ENCODE data around the gene KCND1. TPM values are rescaled to one million over a fixed set of nuclear protein-coding genes. Genes with fewer than 3 reads are reported as not detected.

Gene KCND1
- total and polyA plus RNA-seq, 2 of the 4 experiments (the other 2 are of a cell fraction), result 0.36 to 1.8 TPM

- Histone ChIP-seq H4K91ac (ENCODE audit: insufficient read depth, low read depth, low read length) (no peak overlapping the region), H3K9ac (ENCODE audit: low read depth, low read length) (no peak overlapping the region), H3K4me3 (ENCODE audit: insufficient read depth, low read depth, low read length) (no peak overlapping the region), H2BK5ac (ENCODE audit: low read depth, low read length, poor library complexity, severe bottlenecking) (no peak overlapping the region), H3K4me2 (ENCODE audit: low read depth, low read length) (no peak overlapping the region), H3K4me1 (ENCODE audit: control insufficient read depth, insufficient read depth, low read length) (no peaks in the 10 kb centered on the region; the same call in 1 of the 2 replicates), H2AK5ac (ENCODE audit: low read depth, low read length) (no peak overlapping the region), H3K4ac (ENCODE audit: low read depth, low read length) (no peak overlapping the region), H3K14ac (replicated peaks; ENCODE audit: low read depth, low read length) (no peak overlapping the region), H2AK9ac (replicated peaks; ENCODE audit: low read depth, low read length, poor library complexity) (no peak overlapping the region), H3K9me1 (ENCODE audit: insufficient read depth, low read length) (peaks cover 4% of the 10 kb centered on the region; the same call in 1 of the 2 replicates), H4K20me1 (ENCODE audit: insufficient read depth, low read length) (peaks cover 24% of the 10 kb centered on the region), H2BK15ac (ENCODE audit: low read depth, low read length) (no peak overlapping the region), H3K56ac (ENCODE audit: extremely low read depth, insufficient read depth, low read length) (no peak overlapping the region), H2BK20ac (ENCODE audit: low read depth, low read length) (no peak overlapping the region), H3K23ac (ENCODE audit: low read depth, low read length) (no peak overlapping the region), H4K5ac (ENCODE audit: low read depth, low read length) (no peak overlapping the region), H4K8ac (ENCODE audit: low read depth in 2 of 2, low read length in 2 of 2) (no peak overlapping the region), H3K18ac (ENCODE audit: low read depth, low read length) (no peak overlapping the region), H3K9me3 (ENCODE audit: control insufficient read depth, insufficient read depth, low read length) (no peaks in the 10 kb centered on the region), H3K79me1 (ENCODE audit: low read depth in 1 of 2, low read length in 2 of 2) (peaks cover 0 to 34% of the 10 kb centered on the region in 2 experiments), H3K36me3 (ENCODE audit: control insufficient read depth, insufficient read depth, low read length) (peaks cover 25% of the 10 kb centered on the region), H3K27ac (ENCODE audit: insufficient read depth, low read length) (no peak overlapping the region), H2AFZ (replicated peaks; ENCODE audit: low read length, poor library complexity) (no peak overlapping the region), H3K27me3 (ENCODE audit: control insufficient read depth, insufficient read depth, low read length) (no peaks in the 10 kb centered on the region), H2BK120ac (ENCODE audit: low read depth, low read length) (no peak overlapping the region)
- DNase-seq (no peak), ATAC-seq (ENCODE audit: low read depth) (no peak)
- dilution Hi-C loops (cut with HindIII; ENCODE audit: low sequenced_read_pairs, unreplicated experiment), result no loop called here
- no CpG with 5 or more reads among the region's 1 CpG for WGBS, 2 experiments (ENCODE audit: extremely low coverage in 2 of 2, insufficient read length in 1 of 2)
- no TSS peak for BruUV-seq (replicated peaks)
- in situ Hi-C loops (cut with MboI; ENCODE audit: low sequenced_read_pairs), result no loop called here
- ChIA-PET CTCF (no interaction called here), POLR2A (ENCODE audit: unreplicated experiment) (no interaction called here)
- intact Hi-C loops (cut with micrococcal nuclease), result no loop called here
- TF ChIP-seq RAD21 (IDR thresholded peaks at IDR 0.05; ENCODE audit: low read length) (no peak), MAFK (IDR thresholded peaks at IDR 0.05; ENCODE audit: low read depth, low read length) (no peak), BHLHE40 (IDR thresholded peaks at IDR 0.05; ENCODE audit: low read depth, low read length) (no peak), CEBPB (IDR thresholded peaks at IDR 0.05; ENCODE audit: low read depth, low read length) (no peak), CHD1 (IDR thresholded peaks at IDR 0.05; ENCODE audit: low read depth, low read length) (no peak), NFE2L2 (IDR thresholded peaks at IDR 0.05; ENCODE audit: low read depth, low read length) (no peak), RCOR1 (IDR thresholded peaks at IDR 0.05; ENCODE audit: insufficient replicate concordance, low read length) (no peak), USF2 (IDR thresholded peaks at IDR 0.05; ENCODE audit: low read depth, low read length) (no peak)
Measured at GRCh38 chrX:48935301-48935670, 36.4 kb downstream of the KCND1 start.

Data from IMR-90 (cell line).